ENCODE measurements around the gene GRID1.

- TF ChIP-seq SMAD1 (IDR thresholded peaks at IDR 0.05; ENCODE audit: low read depth, partially characterized antibody) (no peak), CTCF (IDR thresholded peaks at IDR 0.05 in 2 of 3, conservative IDR thresholded peaks at IDR 0.05 in 1 of 3; ENCODE audit: control insufficient read depth in 2 of 3, extremely low read depth in 1 of 3, insufficient read depth in 1 of 3, low read depth in 3 of 3, low read length in 3 of 3) (no peak), YY1 (IDR thresholded peaks at IDR 0.05; ENCODE audit: low read depth, low read length) (no peak), ZNF274 (IDR thresholded peaks at IDR 0.05; ENCODE audit: insufficient read depth, insufficient read length) (no peak), POLR2A (IDR thresholded peaks at IDR 0.05; ENCODE audit: low read depth, low read length) (no peak), HSF1 (IDR thresholded peaks at IDR 0.05; ENCODE audit: low read depth, low read length) (no peak), NRF1 (conservative IDR thresholded peaks at IDR 0.05; ENCODE audit: low read depth, low read length) (no peak), KAT2A (conservative IDR thresholded peaks at IDR 0.05; ENCODE audit: control insufficient read depth, low read depth, low read length) (no peak), SRF (IDR thresholded peaks at IDR 0.05; ENCODE audit: low read depth in 2 of 2, low read length in 2 of 2) (no peak), RAD21 (IDR thresholded peaks at IDR 0.05; ENCODE audit: insufficient read depth, low read depth, low read length) (no peak), KLF5 (IDR thresholded peaks at IDR 0.05; ENCODE audit: partially characterized antibody) (no peak), ESRRA (IDR thresholded peaks at IDR 0.05; ENCODE audit: low read length) (no peak), GABPA (IDR thresholded peaks at IDR 0.05; ENCODE audit: low read depth) (no peak), EP300 (IDR thresholded peaks at IDR 0.05; ENCODE audit: borderline replicate concordance in 1 of 2, control insufficient read depth in 1 of 2, low read depth in 2 of 2, low read length in 2 of 2) (no peak)
Measured at GRCh38 chr10:85643845-85644525, 722.6 kb downstream of the GRID1 start.
